ENCODE measurements around the gene KLHL11. TPM values are rescaled to one million over a fixed set of nuclear protein-coding genes. Genes with fewer than 3 reads are reported as not detected.
A peak's percentile ranks its signal among the peaks of the same experiment; 100 is the strongest.
"Not testable (repeated sequence)": the region's sequence is repeated elsewhere in the genome, so short reads cannot be mapped to it uniquely, and the experiment has no call there.

The KLHL11 gene
- total and polyA plus RNA-seq, 9 donors, result 2.7 to 30.5 (median 19.4) TPM

- peaks cover 4% of the 10 kb centered on the region for H3K4me1 ChIP-seq (ENCODE audit: insufficient read depth)
- H3K36me3 ChIP-seq, result no peaks in the 10 kb centered on the region
- no peak for TF ChIP-seq POLR2A (IDR thresholded peaks at IDR 0.05)
- no peak for TF ChIP-seq EP300 (IDR thresholded peaks at IDR 0.05)
- no peak for TF ChIP-seq CTCF (IDR thresholded peaks at IDR 0.05)
- intact Hi-C loops (cut with DNase I), result no loop called here
- DNase-seq, result peak in 2 of 5 donors; percentile 13 to 23
- no peak within 1 kb of the TSS for H3K4me3 ChIP-seq
- WGBS, 3 donors, result 92 to 96% (median 93%) methylated on average over 15 of the region's 15 CpGs
- no peak within 1 kb of the TSS for H3K27ac ChIP-seq
- no peaks in the 10 kb centered on the region for H3K9me3 ChIP-seq
- H3K27me3 ChIP-seq, result no peaks in the 10 kb centered on the region
These were observed 27.3 kb downstream of the KLHL11 start, which contains the start of gene KLHL10 for GRCh38 chr17:41837761-41838538. TSS of gene KLHL10 (plus strand) at chr17:41837825. CDS start at chr17:41837933, 108 bp downstream.

GRCh38 chr17:41836550-41837196 is 28.6 kb downstream of the KLHL11 start:
- Histone ChIP-seq H3K27me3 (no peaks in the 10 kb centered on the region), H3K9me3 (no peaks in the 10 kb centered on the region), H3K4me3 (peak overlapping the region; percentile 78), H3K36me3 (no peaks in the 10 kb centered on the region), H3K4me1 (ENCODE audit: insufficient read depth) (peaks cover 4% of the 10 kb centered on the region), H3K27ac (no peak overlapping the region)
- TF ChIP-seq EP300 (IDR thresholded peaks at IDR 0.05) (no peak), CTCF (IDR thresholded peaks at IDR 0.05) (no peak), POLR2A (IDR thresholded peaks at IDR 0.05) (no peak)
- 33 to 39% (median 37%) methylated on average over 21 of the region's 21 CpGs for WGBS, 3 donors
- intact Hi-C loops (cut with DNase I), result no loop called here
- DNase-seq, result peak in 2 of 5 donors; percentile 6 to 32

GRCh38 chr17:41835800-41836549 is 29.2 kb downstream of the KLHL11 start, which contains the start of gene NT5C3B:
TSS of gene NT5C3B (minus strand) at chr17:41836232. CDS start at chr17:41836193, 39 bp downstream.
- TF ChIP-seq EP300 (IDR thresholded peaks at IDR 0.05) (no peak), CTCF (IDR thresholded peaks at IDR 0.05) (no peak), POLR2A (IDR thresholded peaks at IDR 0.05) (peak; percentile 32)
- intact Hi-C loops (cut with DNase I), result no loop called here
- Histone ChIP-seq H3K9me3 (no peaks in the 10 kb centered on the region), H3K27ac (peak within 1 kb of the TSS; percentile 83 to 91), H3K4me3 (peak within 1 kb of the TSS; percentile 78), H3K27me3 (no peaks in the 10 kb centered on the region), H3K36me3 (no peaks in the 10 kb centered on the region), H3K4me1 (ENCODE audit: insufficient read depth) (peaks cover 4% of the 10 kb centered on the region)
- WGBS, 3 donors, result 0 to 1% (median 1%) methylated on average over 36 to 72 of the region's 72 CpGs
- DNase-seq, result peak; percentile 64 to 76 (median 69)

- intact Hi-C loops (cut with DNase I), result no loop called here
- 16 to 17% (median 16%) methylated on average over 12 to 13 of the region's 13 CpGs for WGBS, 3 donors
These were observed 29.9 kb downstream of the KLHL11 start for GRCh38 chr17:41835214-41835799.

GRCh38 chr17:41829961-41830360 is 35.3 kb downstream of the KLHL11 start:
- DNase-seq, result peak in 2 of 5 donors; percentile 3 to 23
- 76 to 83% (median 80%) methylated on average over 10 of the region's 10 CpGs for WGBS, 3 donors
- H3K36me3 ChIP-seq; H3K4me3 ChIP-seq; H3K4me1 ChIP-seq (ENCODE audit: insufficient read depth); intact Hi-C loops (cut with DNase I); H3K27me3 ChIP-seq; H3K9me3 ChIP-seq; H3K27ac ChIP-seq: not testable (repeated sequence)

More at GRCh38 chr17:41835214-41835799, 29.9 kb downstream of the KLHL11 start:
- Histone ChIP-seq H3K27me3 (no peaks in the 10 kb centered on the region), H3K27ac (peak overlapping the region; percentile 83 to 91), H3K36me3 (no peaks in the 10 kb centered on the region), H3K9me3 (no peaks in the 10 kb centered on the region), H3K4me3 (peak overlapping the region; percentile 78), H3K4me1 (ENCODE audit: insufficient read depth) (peaks cover 4% of the 10 kb centered on the region)
- TF ChIP-seq EP300 (IDR thresholded peaks at IDR 0.05), result no peak
- TF ChIP-seq CTCF (IDR thresholded peaks at IDR 0.05), result no peak
- no peak for TF ChIP-seq POLR2A (IDR thresholded peaks at IDR 0.05)
- peak in 1 of 5 donors; percentile 0 for DNase-seq
